GM12878 (cell line): ENCODE results near the gene TMEM179B. TPM values are rescaled to one million over a fixed set of nuclear protein-coding genes. Genes with fewer than 3 reads are reported as not detected.

Experiments
- ATAC-seq: fragments of 200-7000 bp; cut with Tn5 transposase; 3 replicates; pipeline ENCODE4 v1.9.1; 2020; ENCODE audit warnings: mild to moderate bottlenecking, moderate library complexity
- BruUV-seq: library from RNA; stranded (reverse); fragments of 400-500 nt; replicated peaks from 2 replicates; lab custom pipeline; 2021; lab: Mats Ljungman, UMichigan
- CTCF ChIA-PET: fragments of 300-600 bp; sonication (Branson Sonifier 250); formaldehyde crosslinking; extraction: SDS; loops from one replicate; lab custom pipeline; 2021; ENCODE audit warnings: inconsistent platforms; lab: Yijun Ruan, JAX
- POLR2A ChIA-PET: fragments of 350-600 bp; formaldehyde crosslinking; extraction: SDS; loops from one replicate; lab custom pipeline; 2021; ENCODE audit warnings: inconsistent platforms; lab: Charles Lee
- RAD21 ChIA-PET: fragments of 300-600 bp; sonication (Branson Sonifier 250); formaldehyde crosslinking; loops from one replicate; lab custom pipeline; 2023; ENCODE audit warnings: antibody characterized with exemption; ENCODE audit not compliant: unreplicated experiment; lab: Charles Lee
- SMC1A ChIA-PET: fragments of 300-600 bp; sonication (Branson Sonifier 250); formaldehyde crosslinking; loops from one replicate; lab custom pipeline; 2023; ENCODE audit not compliant: unreplicated experiment, uncharacterized antibody; lab: Charles Lee
- DNase-seq: peaks from one replicate; pipeline ENCODE4 v3.0.0-alpha.2; 2011; ENCODE audit warnings: low read depth, low spot score
- FAIRE-seq: peaks from 3 replicates; lab custom pipeline; 2011; peaks lifted over from hg19 to GRCh38; lab: Jason Lieb, UNC
- H2AFZ ChIP-seq: 2 replicates; pipeline ENCODE4 v1.6.0; 2011; ENCODE audit warnings: low read depth, low read length, control low read depth; ENCODE audit not compliant: control insufficient read depth
- H3K27ac ChIP-seq: 2 replicates; pipeline ENCODE4 v1.5.1; 2011; ENCODE audit warnings: control low read depth; ENCODE audit not compliant: control insufficient read depth, insufficient read depth
- H3K27me3 ChIP-seq, 2 experiments: replicated peaks in 1 of 2; 2 replicates each; pipeline versions ENCODE4 v1.6.0 to v1.6.1; 2011; ENCODE audit warnings: low read length in 1 of 2; ENCODE audit not compliant: control insufficient read depth in 2 of 2, insufficient read depth in 2 of 2
- H3K36me3 ChIP-seq, 2 experiments: 2 replicates each; pipeline ENCODE4 v1.5.1; 2011; ENCODE audit warnings: low read length in 1 of 2; ENCODE audit not compliant: control insufficient read depth in 2 of 2, insufficient read depth in 2 of 2
- H3K4me1 ChIP-seq: 2 replicates; pipeline ENCODE4 v1.6.1; 2011; ENCODE audit warnings: mild to moderate bottlenecking, low read length, moderate library complexity, mixed read lengths; ENCODE audit not compliant: control insufficient read depth, insufficient read depth
- H3K4me2 ChIP-seq: 2 replicates; pipeline ENCODE4 v1.6.0; 2011; ENCODE audit warnings: control low read depth; ENCODE audit not compliant: control insufficient read depth, insufficient read depth
- H3K4me3 ChIP-seq: fragments of 200-600 bp; sonication (generic); 2 replicates; pipeline ENCODE4 v1.5.1; 2016
- H3K79me2 ChIP-seq: 2 replicates; pipeline ENCODE4 v1.6.0; 2011; ENCODE audit warnings: low read length; ENCODE audit not compliant: control insufficient read depth, insufficient read depth
- H3K9ac ChIP-seq: 2 replicates; pipeline ENCODE4 v1.8.0; 2011; ENCODE audit warnings: low read length, control low read depth, mixed read lengths; ENCODE audit not compliant: control insufficient read depth, insufficient read depth
- H3K9me3 ChIP-seq: replicated peaks from 3 replicates; pipeline ENCODE4 v1.5.1; 2011; ENCODE audit warnings: mild to moderate bottlenecking, low read length; ENCODE audit not compliant: control insufficient read depth, insufficient read depth
- H4K20me1 ChIP-seq: 2 replicates; pipeline ENCODE4 v1.6.0; 2011; ENCODE audit not compliant: control insufficient read depth, insufficient read depth
- ASH2L ChIP-seq: fragments of 300-600, 200-600 bp; sonication (generic); IDR thresholded peaks from 2 replicates; pipeline ENCODE4 v1.6.1; 2017; ENCODE audit warnings: low read depth, mild to moderate bottlenecking, borderline replicate concordance
- NRF1 ChIP-seq: conservative IDR thresholded peaks from 2 replicates; pipeline ENCODE4 v1.6.1; 2011; ENCODE audit warnings: mild to moderate bottlenecking, low read depth, low read length, improper control_type of control experiment
- POLR2A ChIP-seq: IDR thresholded peaks from 2 replicates; pipeline ENCODE4 v1.6.1; 2011; ENCODE audit warnings: low read depth, mild to moderate bottlenecking, low read length
- TCF3 ChIP-seq: IDR thresholded peaks from 2 replicates; pipeline ENCODE4 v1.6.1; 2012; ENCODE audit warnings: low read depth, mild to moderate bottlenecking, low read length, borderline replicate concordance; ENCODE audit not compliant: insufficient read depth
- ZNF207 ChIP-seq: fragments of 450-650 bp; IDR thresholded peaks from 2 replicates; pipeline ENCODE4 v1.6.1; 2014; ENCODE audit warnings: antibody characterized with exemption, mild to moderate bottlenecking, borderline replicate concordance
- WGBS: methylation state at CpG from one replicate; pipeline ENCODE4 v1.1.6; 2016; ENCODE audit warnings: low lambda C conversion rate; ENCODE audit not compliant: insufficient replicate concordance, insufficient coverage; ENCODE audit errors: missing lambda C conversion rate; 5-methylcytosine and 5-hydroxymethylcytosine counted together
- in situ Hi-C: fragments of 300-500 bp; cut with MboI; formaldehyde crosslinking; loops from 9 replicates; pipeline ENCODE4 v1.14.3; 2018; ENCODE audit warnings: mixed read lengths
- intact Hi-C: fragments of 100-400 bp; cut with micrococcal nuclease; formaldehyde crosslinking; loops from one replicate; pipeline ENCODE4 v1.14.2; 2022; ENCODE audit not compliant: unreplicated experiment
- polyA plus RNA-seq, 11 experiments: library from polyadenylated mRNA; depleted of rRNA in 4 of 11; unstranded in 6 of 11; stranded (reverse) in 5 of 11; fragments of >200 nt; fragmentation: Nextera tagmentation in 4 of 11; fragmentation: Illumina TruSeq in 1 of 11; extraction: Ambion mirVana in 4 of 11; extraction: Trizol in 1 of 11; gene quantifications; 1 replicate in 1 of 11; 2 replicates in 10 of 11; pipeline versions ENCODE4 v1.2.1 to v1.2.3, GENCODE V29; 2011 to 2016; ENCODE audit warnings: inconsistent platforms in 2 of 11, missing spikeins in 2 of 11, low read depth in 1 of 11
- total RNA-seq, 4 experiments: library from RNA; depleted of rRNA in 3 of 4; stranded (reverse); fragments of >200 nt in 3 of 4; fragmentation: Illumina TruSeq in 1 of 4; extraction: Trizol in 1 of 4; gene quantifications; 2 replicates each; pipeline versions ENCODE4 v1.2.1 to v1.2.3, GENCODE V29; 2013 to 2021
- TF ChIP-seq, protein P1 (sequence below), 3 experiments: IDR thresholded peaks in 2 of 3; conservative IDR thresholded peaks in 1 of 3; 2 replicates each; pipeline ENCODE4 v1.5.1; 2011; ENCODE audit warnings: low read depth in 3 of 3, low read length in 3 of 3, mild to moderate bottlenecking in 3 of 3, control low read depth in 2 of 3, moderate library complexity in 2 of 3, inconsistent platforms in 1 of 3, mixed read lengths in 1 of 3; ENCODE audit not compliant: control insufficient read depth in 2 of 3, insufficient read depth in 1 of 3; ENCODE audit errors: extremely low read depth in 1 of 3
- TF ChIP-seq, protein P2 (sequence below): fragments of 150-350 bp; IDR thresholded peaks from 2 replicates; pipeline ENCODE4 v1.6.1; 2016; ENCODE audit warnings: low read depth, low read length
- TF ChIP-seq, protein P3 (sequence below): IDR thresholded peaks from 2 replicates; pipeline ENCODE4 v1.6.1; 2011; ENCODE audit warnings: low read depth, mild to moderate bottlenecking, low read length, moderate library complexity, borderline replicate concordance; ENCODE audit errors: extremely low read depth
- TF ChIP-seq, protein P4 (sequence below): fragments of 450-650 bp; conservative IDR thresholded peaks from 2 replicates; pipeline ENCODE4 v1.6.1; 2017; ENCODE audit warnings: mild to moderate bottlenecking, moderate library complexity
- TF ChIP-seq, protein P5 (sequence below): fragments of 450-650 bp; IDR thresholded peaks from 2 replicates; pipeline ENCODE4 v1.6.1; 2016; ENCODE audit warnings: mild to moderate bottlenecking, moderate library complexity, borderline replicate concordance

Gene TMEM179B
- total and polyA plus RNA-seq, 10 of the 15 experiments (the other 5 are each of a cell fraction or from before 2014, with no cell fraction given), result 21.7 to 82.4 (median 42.0) TPM

DNA sequence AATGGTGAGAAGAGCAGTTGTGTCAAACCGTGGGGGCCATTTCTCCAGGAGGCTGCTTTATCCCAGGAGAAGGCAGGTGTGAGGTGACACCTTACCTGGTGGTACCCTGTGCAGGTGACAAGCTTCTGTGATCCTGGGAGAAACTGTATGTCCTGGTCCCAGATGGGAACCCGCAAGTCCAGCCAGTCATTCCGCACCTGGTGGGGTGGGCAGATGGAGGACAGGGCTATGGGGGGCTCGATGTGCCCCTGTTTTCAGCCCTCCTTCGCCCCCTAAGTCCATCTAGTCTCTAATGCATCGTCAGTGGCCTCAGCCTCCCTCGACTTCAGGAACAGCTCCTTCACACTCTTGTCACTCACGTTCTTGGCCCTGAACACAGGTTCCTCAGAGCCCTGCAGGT lies 48.1 kb downstream of the TMEM179B start:
- no peak for FAIRE-seq
- no peaks in the 10 kb centered on the region for H3K9me3 ChIP-seq
- TF ChIP-seq NRF1 (no peak), ASH2L (no peak), ZNF207 (no peak), POLR2A (no peak), TCF3 (no peak)
- TF ChIP-seq, protein P1, sequence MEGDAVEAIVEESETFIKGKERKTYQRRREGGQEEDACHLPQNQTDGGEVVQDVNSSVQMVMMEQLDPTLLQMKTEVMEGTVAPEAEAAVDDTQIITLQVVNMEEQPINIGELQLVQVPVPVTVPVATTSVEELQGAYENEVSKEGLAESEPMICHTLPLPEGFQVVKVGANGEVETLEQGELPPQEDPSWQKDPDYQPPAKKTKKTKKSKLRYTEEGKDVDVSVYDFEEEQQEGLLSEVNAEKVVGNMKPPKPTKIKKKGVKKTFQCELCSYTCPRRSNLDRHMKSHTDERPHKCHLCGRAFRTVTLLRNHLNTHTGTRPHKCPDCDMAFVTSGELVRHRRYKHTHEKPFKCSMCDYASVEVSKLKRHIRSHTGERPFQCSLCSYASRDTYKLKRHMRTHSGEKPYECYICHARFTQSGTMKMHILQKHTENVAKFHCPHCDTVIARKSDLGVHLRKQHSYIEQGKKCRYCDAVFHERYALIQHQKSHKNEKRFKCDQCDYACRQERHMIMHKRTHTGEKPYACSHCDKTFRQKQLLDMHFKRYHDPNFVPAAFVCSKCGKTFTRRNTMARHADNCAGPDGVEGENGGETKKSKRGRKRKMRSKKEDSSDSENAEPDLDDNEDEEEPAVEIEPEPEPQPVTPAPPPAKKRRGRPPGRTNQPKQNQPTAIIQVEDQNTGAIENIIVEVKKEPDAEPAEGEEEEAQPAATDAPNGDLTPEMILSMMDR (IDR thresholded peaks at IDR 0.05 in 2 of 3, conservative IDR thresholded peaks at IDR 0.05 in 1 of 3; ENCODE audit: control insufficient read depth in 2 of 3, extremely low read depth in 1 of 3, insufficient read depth in 1 of 3, low read depth in 3 of 3, low read length in 3 of 3), result no peak
- TF ChIP-seq, protein P2, sequence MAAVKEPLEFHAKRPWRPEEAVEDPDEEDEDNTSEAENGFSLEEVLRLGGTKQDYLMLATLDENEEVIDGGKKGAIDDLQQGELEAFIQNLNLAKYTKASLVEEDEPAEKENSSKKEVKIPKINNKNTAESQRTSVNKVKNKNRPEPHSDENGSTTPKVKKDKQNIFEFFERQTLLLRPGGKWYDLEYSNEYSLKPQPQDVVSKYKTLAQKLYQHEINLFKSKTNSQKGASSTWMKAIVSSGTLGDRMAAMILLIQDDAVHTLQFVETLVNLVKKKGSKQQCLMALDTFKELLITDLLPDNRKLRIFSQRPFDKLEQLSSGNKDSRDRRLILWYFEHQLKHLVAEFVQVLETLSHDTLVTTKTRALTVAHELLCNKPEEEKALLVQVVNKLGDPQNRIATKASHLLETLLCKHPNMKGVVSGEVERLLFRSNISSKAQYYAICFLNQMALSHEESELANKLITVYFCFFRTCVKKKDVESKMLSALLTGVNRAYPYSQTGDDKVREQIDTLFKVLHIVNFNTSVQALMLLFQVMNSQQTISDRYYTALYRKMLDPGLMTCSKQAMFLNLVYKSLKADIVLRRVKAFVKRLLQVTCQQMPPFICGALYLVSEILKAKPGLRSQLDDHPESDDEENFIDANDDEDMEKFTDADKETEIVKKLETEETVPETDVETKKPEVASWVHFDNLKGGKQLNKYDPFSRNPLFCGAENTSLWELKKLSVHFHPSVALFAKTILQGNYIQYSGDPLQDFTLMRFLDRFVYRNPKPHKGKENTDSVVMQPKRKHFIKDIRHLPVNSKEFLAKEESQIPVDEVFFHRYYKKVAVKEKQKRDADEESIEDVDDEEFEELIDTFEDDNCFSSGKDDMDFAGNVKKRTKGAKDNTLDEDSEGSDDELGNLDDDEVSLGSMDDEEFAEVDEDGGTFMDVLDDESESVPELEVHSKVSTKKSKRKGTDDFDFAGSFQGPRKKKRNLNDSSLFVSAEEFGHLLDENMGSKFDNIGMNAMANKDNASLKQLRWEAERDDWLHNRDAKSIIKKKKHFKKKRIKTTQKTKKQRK, result no peak
- TF ChIP-seq, protein P3, sequence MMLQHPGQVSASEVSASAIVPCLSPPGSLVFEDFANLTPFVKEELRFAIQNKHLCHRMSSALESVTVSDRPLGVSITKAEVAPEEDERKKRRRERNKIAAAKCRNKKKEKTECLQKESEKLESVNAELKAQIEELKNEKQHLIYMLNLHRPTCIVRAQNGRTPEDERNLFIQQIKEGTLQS, result no peak
- TF ChIP-seq, protein P4, sequence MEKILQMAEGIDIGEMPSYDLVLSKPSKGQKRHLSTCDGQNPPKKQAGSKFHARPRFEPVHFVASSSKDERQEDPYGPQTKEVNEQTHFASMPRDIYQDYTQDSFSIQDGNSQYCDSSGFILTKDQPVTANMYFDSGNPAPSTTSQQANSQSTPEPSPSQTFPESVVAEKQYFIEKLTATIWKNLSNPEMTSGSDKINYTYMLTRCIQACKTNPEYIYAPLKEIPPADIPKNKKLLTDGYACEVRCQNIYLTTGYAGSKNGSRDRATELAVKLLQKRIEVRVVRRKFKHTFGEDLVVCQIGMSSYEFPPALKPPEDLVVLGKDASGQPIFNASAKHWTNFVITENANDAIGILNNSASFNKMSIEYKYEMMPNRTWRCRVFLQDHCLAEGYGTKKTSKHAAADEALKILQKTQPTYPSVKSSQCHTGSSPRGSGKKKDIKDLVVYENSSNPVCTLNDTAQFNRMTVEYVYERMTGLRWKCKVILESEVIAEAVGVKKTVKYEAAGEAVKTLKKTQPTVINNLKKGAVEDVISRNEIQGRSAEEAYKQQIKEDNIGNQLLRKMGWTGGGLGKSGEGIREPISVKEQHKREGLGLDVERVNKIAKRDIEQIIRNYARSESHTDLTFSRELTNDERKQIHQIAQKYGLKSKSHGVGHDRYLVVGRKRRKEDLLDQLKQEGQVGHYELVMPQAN, result no peak
- TF ChIP-seq, protein P5, sequence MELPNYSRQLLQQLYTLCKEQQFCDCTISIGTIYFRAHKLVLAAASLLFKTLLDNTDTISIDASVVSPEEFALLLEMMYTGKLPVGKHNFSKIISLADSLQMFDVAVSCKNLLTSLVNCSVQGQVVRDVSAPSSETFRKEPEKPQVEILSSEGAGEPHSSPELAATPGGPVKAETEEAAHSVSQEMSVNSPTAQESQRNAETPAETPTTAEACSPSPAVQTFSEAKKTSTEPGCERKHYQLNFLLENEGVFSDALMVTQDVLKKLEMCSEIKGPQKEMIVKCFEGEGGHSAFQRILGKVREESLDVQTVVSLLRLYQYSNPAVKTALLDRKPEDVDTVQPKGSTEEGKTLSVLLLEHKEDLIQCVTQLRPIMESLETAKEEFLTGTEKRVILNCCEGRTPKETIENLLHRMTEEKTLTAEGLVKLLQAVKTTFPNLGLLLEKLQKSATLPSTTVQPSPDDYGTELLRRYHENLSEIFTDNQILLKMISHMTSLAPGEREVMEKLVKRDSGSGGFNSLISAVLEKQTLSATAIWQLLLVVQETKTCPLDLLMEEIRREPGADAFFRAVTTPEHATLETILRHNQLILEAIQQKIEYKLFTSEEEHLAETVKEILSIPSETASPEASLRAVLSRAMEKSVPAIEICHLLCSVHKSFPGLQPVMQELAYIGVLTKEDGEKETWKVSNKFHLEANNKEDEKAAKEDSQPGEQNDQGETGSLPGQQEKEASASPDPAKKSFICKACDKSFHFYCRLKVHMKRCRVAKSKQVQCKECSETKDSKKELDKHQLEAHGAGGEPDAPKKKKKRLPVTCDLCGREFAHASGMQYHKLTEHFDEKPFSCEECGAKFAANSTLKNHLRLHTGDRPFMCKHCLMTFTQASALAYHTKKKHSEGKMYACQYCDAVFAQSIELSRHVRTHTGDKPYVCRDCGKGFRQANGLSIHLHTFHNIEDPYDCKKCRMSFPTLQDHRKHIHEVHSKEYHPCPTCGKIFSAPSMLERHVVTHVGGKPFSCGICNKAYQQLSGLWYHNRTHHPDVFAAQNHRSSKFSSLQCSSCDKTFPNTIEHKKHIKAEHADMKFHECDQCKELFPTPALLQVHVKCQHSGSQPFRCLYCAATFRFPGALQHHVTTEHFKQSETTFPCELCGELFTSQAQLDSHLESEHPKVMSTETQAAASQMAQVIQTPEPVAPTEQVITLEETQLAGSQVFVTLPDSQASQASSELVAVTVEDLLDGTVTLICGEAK, result no peak

More for the DNA sequence above, 48.1 kb downstream of the TMEM179B start:
- ChIA-PET RAD21 (no interaction called here), CTCF (no interaction called here), POLR2A (no interaction called here), SMC1A (no interaction called here)
- Histone ChIP-seq H3K4me3 (no peak overlapping the region), H3K27me3 (no peaks in the 10 kb centered on the region), H4K20me1 (no peaks in the 10 kb centered on the region), H3K9ac (no peak overlapping the region), H3K79me2 (peaks cover 35% of the 10 kb centered on the region), H2AFZ (no peak overlapping the region), H3K4me1 (peaks cover 4% of the 10 kb centered on the region), H3K36me3 (peaks cover 15 to 17% of the 10 kb centered on the region in 2 experiments), H3K27ac (no peak overlapping the region), H3K4me2 (no peak overlapping the region)
- 90% methylated on average over 8 of the region's 8 CpGs for WGBS
- ATAC-seq (no peak), DNase-seq (no peak)
- BruUV-seq, result no TSS peak
- intact Hi-C loops, result loop anchor here (10.0 kb wide), 1 partner anchor 241 kb away; the partner anchor contains the start of gene TUT1
- in situ Hi-C loops, result no loop called here
